ENCODE measurements around the gene SUCLA2. TPM values are rescaled to one million over a fixed set of nuclear protein-coding genes. Genes with fewer than 3 reads are reported as not detected.
A peak's percentile ranks its signal among the peaks of the same experiment; 100 is the strongest.

SUCLA2 gene
- total and polyA plus RNA-seq, 9 of the 15 experiments (the other 6 are each of a cell fraction or from before 2014, with no cell fraction given) = 23.3 to 52.9 (median 35.8) TPM

GRCh38 chr13:47904891-47905290, 96.2 kb downstream of the SUCLA2 start:
- H2AFZ ChIP-seq (ENCODE audit: low read depth, low read length) = peak overlapping the region; percentile 90
- intact Hi-C loops (cut with micrococcal nuclease) = no loop called here

More at GRCh38 chr13:47904891-47905290, 96.2 kb downstream of the SUCLA2 start:
- ATAC-seq = no peak
- CTCF ChIA-PET (ENCODE audit: low intra/inter-chr PET ratio) = no interaction called here
- WGBS (ENCODE audit: insufficient coverage, low coverage, missing lambda C conversion rate) = 0% methylated on average over 1 of the region's 1 CpG
- Histone ChIP-seq H3K79me2 (ENCODE audit: control insufficient read depth, insufficient read depth, low read length) (no peaks in the 10 kb centered on the region), H3K4me2 (ENCODE audit: insufficient read depth, low read length) (peak overlapping the region; percentile 71; the same call in 1 of the 2 replicates), H3K27me3 (ENCODE audit: control insufficient read depth in 2 of 2, insufficient read depth in 2 of 2, low read length in 2 of 2) (no peaks in the 10 kb centered on the region), H3K36me3 (ENCODE audit: control insufficient read depth, insufficient read depth, low read length) (no peaks in the 10 kb centered on the region), H3K9me3 (replicated peaks; ENCODE audit: control insufficient read depth, insufficient read depth, low read depth, low read length) (no peaks in the 10 kb centered on the region), H3K9me1 (ENCODE audit: control insufficient read depth, insufficient read depth, low read length) (no peaks in the 10 kb centered on the region), H3K9ac (ENCODE audit: insufficient read depth in 1 of 2, low read depth in 2 of 2, low read length in 2 of 2) (no peak overlapping the region), H3K27ac (ENCODE audit: extremely low read depth, low read depth, low read length) (no peak overlapping the region), H4K20me1 (replicated peaks; ENCODE audit: control insufficient read depth, insufficient read depth, low read length) (no peaks in the 10 kb centered on the region), H3K4me1 (replicated peaks in 1 of 2; ENCODE audit: control insufficient read depth in 2 of 2, insufficient read depth in 2 of 2, low read length in 2 of 2) (no peaks in the 10 kb centered on the region), H3K4me3 (no peak overlapping the region)
- TF ChIP-seq POLR3A (IDR thresholded peaks at IDR 0.05; ENCODE audit: borderline replicate concordance, extremely low read depth, insufficient read depth, insufficient read length) (no peak), ERF (CRISPR knock-in tag; IDR thresholded peaks at IDR 0.05) (no peak), SLC30A9 (CRISPR knock-in tag; IDR thresholded peaks at IDR 0.05) (no peak), HNRNPH1 (optimal IDR thresholded peaks at IDR 0.05; ENCODE audit: low read depth, low read length) (no peak), SREBF2 (CRISPR knock-in tag; IDR thresholded peaks at IDR 0.05) (no peak), ZNF586 (CRISPR knock-in tag; conservative IDR thresholded peaks at IDR 0.05) (no peak), ZNF561 (CRISPR knock-in tag; conservative IDR thresholded peaks at IDR 0.05) (no peak), E4F1 (CRISPR knock-in tag; IDR thresholded peaks at IDR 0.05; ENCODE audit: borderline replicate concordance) (no peak)
- no peak for DNase-seq (ENCODE audit: extremely low read depth in 1 of 4, low spot score in 3 of 4)
- POLR2A ChIA-PET = no interaction called here
- in situ Hi-C loops (cut with MboI) = no loop called here
- BruUV-seq (replicated peaks) = no TSS peak
- no peak for FAIRE-seq

Measured in K562 (cell line).